ENCODE data around the gene ATAD3B.
"Not testable (repeated sequence)": the region's sequence is repeated elsewhere in the genome, so short reads cannot be mapped to it uniquely, and the experiment has no call there.

Gene ATAD3B, protein sequence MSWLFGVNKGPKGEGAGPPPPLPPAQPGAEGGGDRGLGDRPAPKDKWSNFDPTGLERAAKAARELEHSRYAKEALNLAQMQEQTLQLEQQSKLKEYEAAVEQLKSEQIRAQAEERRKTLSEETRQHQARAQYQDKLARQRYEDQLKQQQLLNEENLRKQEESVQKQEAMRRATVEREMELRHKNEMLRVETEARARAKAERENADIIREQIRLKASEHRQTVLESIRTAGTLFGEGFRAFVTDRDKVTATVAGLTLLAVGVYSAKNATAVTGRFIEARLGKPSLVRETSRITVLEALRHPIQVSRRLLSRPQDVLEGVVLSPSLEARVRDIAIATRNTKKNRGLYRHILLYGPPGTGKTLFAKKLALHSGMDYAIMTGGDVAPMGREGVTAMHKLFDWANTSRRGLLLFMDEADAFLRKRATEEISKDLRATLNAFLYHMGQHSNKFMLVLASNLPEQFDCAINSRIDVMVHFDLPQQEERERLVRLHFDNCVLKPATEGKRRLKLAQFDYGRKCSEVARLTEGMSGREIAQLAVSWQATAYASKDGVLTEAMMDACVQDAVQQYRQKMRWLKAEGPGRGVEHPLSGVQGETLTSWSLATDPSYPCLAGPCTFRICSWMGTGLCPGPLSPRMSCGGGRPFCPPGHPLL

DNA sequence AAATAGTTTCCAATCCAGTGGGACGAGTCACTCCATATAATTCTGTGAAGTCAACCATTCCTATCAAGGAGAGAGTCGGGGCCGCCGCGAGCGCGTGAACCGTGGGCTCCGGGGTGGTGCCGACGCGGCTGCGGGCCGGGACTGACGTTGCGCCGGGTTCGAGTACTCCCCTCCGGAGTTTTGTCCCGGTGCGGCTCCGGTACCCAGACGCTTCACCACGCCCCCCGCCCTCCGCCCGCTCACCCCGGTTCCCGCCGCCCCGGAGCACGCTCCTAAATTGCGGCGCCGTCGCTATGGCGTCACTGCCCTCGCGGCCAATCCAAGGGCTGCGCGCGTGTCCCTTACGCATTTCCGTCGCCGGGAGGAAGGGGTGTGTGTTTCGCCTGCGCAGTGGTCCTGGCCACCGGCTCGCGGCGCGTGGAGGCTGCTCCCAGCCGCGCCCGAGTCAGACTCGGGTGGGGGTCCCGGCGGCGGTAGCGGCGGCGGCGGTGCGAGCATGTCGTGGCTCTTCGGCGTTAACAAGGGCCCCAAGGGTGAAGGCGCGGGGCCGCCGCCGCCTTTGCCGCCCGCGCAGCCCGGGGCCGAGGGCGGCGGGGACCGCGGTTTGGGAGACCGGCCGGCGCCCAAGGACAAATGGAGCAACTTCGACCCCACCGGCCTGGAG, at the start of gene ATAD3B:
TSS of gene ATAD3B (plus strand) at position 377 of the 664 bp plus-strand sequence. CDS start at position 497, 120 bp downstream.
- DNase-seq (ENCODE audit: low read depth in 2 of 2, low spot score in 1 of 2): peak; percentile 84 to 87

DNA sequence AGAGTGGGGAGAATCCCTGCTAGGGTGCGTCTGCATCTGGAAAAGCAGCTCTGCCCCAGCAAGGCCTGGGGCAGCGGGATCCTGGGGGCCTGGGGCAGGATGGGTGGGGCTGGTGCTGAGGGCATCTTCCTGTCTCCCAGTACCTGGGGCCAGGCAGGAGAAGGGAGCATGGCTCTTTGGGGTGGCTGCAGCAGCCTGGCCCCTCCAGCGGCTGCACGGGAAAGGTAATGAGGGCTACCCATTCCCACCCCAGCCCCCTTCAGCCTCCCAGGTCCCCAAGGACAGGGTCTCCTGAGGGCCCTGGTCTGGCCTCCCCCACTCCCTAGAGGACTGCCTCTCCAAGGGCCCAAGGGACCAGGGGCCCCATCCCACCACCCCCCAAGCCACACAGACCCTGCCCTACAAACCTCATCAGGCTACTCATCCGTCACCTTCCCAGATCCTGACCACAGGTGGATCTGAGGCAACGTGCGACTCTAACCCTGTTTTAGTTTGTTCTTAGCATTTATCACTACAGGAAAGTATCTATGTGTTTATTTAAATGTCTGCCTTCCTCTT, 49.6 kb upstream of the ATAD3B start:
- DNase-seq (ENCODE audit: low read depth in 2 of 2, low spot score in 1 of 2): no peak

DNA sequence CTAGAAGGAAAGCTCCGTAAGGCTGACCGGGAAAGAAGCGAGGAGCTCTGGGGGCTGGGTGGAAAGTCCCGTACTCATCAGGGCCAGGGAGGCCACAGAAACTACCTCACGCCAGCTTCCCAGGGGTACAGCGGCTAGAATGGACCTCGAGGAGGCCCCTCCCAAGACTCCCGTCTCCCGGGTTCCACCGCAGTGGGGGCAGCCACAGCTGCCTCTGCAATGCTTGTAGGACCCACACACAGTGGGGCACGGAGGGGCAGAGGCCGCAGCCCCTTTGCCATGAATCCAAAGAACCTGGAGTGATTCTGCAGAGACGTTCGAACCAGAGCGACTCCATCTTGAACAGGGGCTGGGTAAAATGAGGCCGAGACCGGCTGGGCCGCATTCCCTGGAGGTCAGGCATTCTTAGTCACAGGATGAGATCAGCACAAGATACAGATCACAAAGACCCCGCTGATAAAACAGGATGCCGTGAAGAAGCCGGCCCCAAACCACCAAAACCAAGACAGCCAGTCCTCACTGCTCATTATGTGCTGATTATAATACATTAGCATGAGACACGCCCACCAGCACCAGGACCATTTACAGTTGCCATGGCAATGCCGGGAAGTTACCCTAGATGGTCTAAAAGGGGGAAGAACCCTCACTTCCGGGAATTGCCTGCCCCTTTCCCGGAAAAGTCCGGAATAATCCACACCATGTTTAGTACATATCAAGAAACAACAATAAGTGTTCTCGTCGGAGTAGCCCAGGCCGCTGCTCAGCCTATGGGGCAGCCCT, 48.9 kb upstream of the ATAD3B start:
- no peak for DNase-seq (ENCODE audit: low read depth in 2 of 2, low spot score in 1 of 2)

DNA sequence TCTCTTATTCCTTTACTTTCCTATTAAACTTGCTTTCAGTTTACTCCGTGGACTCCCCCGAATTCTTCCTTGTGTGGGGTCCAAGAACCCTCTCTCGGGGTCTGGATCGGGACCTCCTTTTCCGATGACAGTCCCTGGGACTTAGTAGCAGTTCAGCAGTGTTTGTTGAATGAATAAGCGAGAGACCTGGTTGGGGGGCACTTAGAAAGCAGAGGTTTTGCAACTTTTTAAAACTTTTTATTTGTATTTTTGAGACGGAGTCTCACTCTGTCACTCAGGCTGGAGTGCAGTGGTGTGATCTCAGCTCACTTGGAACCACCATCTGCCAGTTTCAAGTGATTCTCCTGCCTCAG, 48.3 kb upstream of the ATAD3B start:
- DNase-seq (ENCODE audit: low read depth in 2 of 2, low spot score in 1 of 2): no peak

DNA sequence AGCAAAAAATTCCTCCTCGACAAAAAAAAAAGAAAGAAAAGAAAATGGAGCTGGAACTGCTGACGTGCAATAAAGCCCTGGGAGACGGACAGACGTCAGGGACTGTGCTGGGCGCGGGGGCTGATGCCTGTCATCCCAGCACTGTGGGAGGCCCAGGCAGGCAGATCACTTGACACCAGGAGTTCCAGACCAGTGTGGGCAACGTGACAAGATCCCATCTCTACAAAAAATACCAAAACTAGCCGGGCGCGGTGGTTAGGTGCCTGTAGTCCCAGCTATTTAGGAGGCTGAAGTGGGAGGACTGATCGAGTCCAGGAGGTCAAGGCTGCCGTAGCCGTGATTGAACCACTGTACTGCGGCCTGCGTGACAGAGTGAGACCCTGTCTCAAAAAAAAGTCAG, 46.9 kb upstream of the ATAD3B start:
- no peak for DNase-seq (ENCODE audit: low read depth in 2 of 2, low spot score in 1 of 2)

DNA sequence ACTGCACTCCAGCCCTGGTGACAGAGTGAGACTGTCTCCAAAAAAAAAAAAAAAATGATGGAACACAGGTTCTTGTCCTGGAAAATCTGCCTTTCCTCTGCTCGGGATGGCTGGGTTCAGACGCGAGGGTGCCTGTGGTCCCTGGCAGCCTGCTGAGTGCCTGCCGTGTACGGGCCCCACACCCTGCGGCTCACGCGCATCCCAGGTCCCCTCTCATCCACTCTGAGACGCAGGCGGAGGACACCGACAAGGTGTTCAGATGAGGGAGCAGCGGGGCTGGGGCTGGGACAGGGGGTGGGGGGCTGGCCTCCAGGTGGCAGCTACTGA, 46.2 kb upstream of the ATAD3B start:
- DNase-seq (ENCODE audit: low read depth in 2 of 2, low spot score in 1 of 2): no peak

DNA sequence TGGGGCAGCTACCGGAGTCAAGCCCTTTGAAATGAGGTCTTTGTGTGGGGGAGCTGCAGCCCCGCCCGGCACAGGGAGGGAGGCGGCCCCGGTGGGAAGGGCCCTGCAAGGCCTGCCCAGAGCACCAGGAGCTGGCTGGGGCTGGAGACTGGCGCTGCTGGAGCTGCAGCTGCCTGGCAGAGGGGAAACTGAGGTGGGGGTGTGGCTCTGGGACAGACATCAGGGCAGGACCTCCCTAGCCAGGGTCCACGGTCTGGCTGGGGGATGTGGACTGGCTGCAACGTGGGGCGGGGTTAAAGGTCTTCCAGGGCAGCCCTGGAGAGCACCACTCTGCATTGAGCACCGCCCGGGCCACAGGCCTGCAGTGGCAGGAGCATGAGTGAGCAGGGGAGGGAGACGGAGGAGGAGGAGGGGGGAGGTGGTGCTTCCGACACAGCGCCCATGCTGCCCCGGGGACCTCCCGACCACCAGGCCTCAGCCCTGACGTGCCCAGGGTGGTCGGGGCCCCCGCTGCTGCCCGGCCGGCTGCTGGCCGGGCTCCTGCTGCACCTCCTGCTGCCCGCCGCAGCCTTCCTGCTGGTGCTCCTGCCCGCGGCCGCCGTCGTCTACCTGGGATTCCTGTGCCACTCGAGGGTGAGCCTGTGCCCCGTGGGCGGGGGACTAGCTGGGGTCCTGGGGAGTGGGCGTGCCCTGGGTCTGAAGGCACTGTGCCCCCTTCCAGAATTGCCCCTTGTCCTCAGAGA, 45.6 kb upstream of the ATAD3B start:
- no peak for DNase-seq (ENCODE audit: low read depth in 2 of 2, low spot score in 1 of 2)

DNA sequence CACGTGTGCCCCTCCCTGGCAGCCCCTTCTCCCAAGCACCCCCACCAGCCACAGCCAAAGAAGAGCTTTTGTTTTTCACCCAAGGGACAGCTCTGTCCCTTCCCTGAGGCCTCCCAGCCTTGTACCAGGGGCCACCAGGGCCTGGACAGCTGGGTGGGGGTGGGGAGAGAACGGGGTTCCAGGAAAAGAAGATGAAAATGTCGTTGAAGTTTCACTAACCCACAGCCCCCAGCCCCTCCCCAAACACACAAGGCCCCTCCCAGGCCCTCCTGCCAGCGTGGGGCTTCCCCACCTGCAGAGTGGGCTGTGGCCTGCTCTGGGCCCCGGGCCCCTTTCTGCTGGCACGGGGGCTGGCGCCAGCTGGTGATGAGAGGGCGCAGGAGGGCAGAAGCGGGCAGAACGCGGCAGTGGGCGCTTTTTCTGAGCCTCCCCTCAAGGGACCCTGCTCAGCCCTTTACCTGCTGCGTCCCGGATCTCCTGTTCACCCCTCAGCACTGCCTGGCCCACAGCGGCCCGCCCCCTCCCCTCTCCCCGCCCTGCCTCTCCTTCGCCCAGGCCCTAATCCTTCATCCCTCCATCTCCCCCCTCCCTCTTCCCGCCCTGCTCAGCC, 45.0 kb upstream of the ATAD3B start:
- no peak for DNase-seq (ENCODE audit: low read depth in 2 of 2, low spot score in 1 of 2)

DNA sequence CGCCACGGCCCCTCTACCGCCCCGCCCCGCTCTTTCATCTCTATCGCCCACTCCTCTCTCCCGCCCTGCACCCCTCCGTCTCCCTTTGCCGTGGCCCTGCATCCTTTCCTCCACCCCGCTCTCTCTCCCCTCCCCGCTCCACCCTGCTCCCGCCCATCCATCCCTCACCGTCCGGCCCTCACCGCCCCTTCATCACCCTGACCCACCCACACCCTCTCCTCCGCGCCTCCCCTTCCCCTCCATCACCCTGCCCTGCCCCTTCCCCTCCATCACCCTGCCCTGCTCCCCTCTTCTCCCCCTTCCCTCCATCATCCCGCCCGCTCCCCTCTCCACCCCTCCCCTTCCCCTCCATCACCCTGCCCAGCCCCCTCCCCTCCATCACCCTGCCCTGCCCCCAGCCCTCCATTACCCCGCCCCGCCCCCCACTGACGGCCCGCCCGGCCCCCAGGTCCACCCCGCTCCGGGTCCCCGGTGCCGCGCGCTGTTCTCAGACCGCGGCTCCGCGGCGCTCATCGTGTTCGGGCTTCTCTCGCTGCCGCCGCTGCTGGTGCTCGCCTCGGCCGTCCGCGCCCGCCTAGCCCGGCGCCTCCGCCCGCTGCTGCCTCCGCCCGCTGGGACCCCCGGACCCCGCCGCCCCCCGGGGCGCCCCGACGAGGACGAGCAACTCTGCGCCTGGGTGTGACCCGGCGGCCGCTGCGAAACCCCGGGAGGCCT, 44.3 kb upstream of the ATAD3B start:
- no peak for DNase-seq (ENCODE audit: low read depth in 2 of 2, low spot score in 1 of 2)

DNA sequence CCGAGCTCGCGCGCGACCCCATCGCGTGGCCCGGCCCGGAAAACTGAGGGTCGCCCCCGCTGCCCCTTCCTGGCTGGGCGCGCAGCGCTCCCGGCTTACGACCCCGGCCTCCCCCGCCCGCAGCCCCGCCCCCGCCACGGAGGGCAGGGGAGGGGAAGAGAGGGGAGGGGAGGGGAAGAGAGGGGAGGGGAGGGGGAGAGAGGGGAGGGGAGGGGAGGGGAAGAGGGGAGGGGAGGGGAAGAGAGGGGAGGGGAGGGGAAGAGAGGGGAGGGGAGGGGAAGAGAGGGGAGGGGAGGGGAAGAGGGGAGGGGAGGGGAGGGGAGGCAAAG, 43.8 kb upstream of the ATAD3B start:
- no peak for DNase-seq (ENCODE audit: low read depth in 2 of 2, low spot score in 1 of 2)

DNA sequence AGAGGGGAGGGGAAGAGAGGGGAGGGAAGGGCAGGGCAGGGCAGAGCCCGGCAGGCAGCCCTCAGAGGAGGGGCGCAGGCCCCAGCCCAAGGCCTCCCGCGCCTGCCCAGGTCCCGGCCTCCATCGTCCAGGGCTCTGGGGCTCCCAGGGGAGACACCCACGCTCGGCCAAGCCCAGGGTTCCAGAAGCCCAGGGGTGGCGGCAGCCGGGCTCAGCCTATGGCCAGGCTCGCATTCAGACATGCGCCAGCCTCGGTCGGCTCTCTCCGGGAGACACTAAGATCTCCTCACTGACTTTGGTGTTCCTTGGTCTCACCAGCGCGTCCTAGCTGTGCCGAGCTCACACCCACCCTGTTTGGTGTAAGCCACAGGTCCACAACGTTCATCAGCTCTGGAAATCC, 43.4 kb upstream of the ATAD3B start:
- no peak for DNase-seq (ENCODE audit: low read depth in 2 of 2, low spot score in 1 of 2)

DNA sequence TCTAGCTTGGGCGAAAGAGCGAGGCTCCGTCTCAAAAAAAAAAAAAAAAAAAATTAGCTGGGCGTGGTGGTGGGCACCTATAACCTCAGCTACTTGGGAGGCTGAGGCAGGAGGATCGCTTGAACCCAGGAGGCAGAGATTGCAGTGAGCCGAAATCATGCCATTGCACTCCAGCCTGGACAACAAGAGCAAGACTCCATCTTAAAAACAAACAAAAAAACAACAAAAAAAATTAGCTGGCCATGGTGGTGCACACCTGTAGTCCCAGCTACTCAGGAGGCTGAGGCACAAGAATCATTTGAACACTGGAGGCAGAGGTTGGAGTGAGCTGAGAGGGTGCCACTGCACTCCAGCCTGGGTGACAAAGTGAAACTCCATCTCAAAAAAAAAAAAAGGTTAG, 42.6 kb upstream of the ATAD3B start:
- not testable (repeated sequence) for DNase-seq (ENCODE audit: low read depth in 2 of 2, low spot score in 1 of 2)

DNA sequence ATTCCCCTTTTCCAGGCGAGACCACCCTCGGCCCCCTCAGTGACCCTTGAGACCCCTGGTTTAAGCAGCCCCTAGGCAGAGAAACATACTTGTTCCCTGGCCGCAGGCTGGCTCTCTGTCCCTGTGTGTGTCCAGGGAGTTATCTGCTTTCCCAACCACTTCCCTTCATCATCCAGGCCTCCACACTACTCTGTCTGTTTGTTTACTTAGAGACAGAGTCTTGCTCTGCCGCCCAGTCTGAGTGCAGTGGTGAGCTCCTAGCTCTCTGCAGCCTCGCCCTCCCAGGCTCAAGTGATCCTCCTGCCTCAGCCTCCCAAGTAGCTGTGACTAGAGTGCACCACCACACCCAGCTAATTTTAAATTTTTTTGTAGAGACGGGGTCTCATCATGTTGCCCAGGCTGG, 41.9 kb upstream of the ATAD3B start:
- DNase-seq (ENCODE audit: low read depth in 2 of 2, low spot score in 1 of 2): no peak

DNA sequence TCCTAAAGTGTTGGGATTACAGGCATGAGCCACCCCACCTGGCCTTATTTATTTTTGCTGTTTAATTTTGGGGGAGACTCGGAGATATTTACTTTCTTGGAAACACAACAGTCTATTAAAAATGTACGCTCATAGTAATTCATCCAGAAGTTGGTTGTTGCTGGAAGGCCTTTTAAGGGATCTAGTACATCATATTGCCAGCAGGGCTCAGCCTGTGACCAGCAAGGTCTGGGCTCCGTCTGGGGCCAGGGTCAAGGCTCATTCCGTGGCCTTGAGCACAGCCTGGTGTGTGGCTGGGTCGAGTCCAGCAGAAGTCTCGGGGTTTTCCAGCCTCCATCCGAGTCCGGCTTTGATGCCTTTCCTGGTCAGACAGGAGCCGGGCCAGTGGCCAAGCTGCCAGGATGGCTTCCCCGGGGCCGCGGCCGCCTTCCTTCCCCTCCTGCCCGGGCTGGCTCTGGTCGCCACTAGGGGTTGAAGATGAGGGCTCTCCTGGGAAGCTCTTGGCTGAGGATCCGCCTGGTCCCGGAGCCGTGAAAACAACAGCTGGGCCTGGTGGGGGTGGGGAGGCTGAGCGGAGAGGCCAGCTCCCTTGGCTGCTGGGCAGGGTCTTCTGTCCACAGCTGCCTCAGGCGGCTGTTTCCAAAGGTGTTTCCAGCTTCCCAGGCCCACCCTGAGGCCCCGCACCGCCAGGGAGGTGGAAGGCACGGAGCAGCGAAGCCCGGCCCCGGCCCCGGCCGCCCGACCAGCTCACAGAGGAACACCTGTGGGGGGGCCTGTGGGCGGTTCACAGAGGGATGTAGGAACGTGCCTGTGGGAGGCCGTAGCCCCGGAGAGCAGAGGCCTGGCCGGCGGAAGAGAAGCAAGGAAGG, 41.2 kb upstream of the ATAD3B start:
- no peak for DNase-seq (ENCODE audit: low read depth in 2 of 2, low spot score in 1 of 2)

DNA sequence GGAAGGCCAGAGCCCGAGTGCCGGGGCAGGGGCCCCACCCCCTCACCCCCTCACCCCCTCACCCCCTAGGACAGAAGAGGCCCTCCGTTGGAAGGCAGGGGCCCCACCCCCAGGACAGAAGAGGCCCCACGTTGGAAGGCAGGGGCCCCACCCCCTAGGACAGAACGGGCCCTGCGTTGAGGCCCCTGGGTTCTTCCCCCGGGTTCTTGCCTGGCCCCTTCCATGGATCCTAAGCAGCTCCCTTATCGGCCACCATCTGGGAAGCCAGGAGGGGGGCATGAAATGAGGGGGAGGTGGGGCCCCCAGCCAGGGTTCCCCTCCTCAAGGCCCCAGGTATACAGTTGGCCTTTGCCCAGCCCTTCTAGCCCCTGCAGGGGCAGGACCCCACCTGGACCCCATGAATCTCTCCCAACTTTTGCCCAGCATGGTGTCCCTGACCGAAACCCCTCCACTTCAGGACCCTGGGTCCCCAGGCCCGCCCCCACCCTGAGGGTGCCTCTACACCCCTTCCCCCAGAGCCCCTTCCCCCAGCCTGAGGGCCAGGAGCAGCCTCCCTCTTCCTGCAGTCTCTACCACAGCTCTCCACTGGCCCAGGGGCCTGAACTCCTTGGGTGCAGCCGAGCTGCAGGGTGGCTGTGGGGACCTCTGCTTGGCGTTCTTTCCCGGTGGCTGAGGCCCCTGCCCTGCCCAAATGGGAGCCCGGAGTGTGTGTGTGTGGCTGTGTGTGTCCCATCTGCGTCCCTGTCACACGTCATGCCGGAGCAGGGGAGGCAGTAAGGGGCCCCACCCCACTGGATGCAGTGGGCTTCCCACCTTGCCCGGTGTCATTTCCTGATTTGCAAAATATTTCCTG, 40.3 kb upstream of the ATAD3B start:
- no peak for DNase-seq (ENCODE audit: low read depth in 2 of 2, low spot score in 1 of 2)

DNA sequence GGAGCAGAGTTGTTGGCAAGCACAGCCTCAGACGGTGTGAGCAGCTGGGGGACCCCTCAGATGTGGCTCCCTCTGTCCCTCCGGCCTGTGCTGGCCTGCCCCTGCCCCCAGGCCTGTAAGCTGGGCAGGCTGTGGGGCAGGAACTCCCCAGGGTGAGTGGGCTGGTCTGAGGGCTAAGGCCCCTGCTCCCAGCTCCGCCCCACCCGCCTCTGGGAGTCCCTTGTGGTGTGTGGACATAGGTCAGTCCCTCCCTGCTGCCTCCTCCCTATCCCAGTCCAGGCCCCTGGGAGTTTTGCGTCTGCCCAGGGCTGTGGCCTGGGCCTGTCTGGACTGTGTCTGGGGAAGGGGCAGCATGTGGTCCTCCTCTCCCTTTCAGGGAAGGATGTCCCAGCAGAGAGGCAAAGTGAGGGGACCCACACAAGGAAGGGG, 39.7 kb upstream of the ATAD3B start:
- DNase-seq (ENCODE audit: low read depth in 2 of 2, low spot score in 1 of 2): no peak

DNA sequence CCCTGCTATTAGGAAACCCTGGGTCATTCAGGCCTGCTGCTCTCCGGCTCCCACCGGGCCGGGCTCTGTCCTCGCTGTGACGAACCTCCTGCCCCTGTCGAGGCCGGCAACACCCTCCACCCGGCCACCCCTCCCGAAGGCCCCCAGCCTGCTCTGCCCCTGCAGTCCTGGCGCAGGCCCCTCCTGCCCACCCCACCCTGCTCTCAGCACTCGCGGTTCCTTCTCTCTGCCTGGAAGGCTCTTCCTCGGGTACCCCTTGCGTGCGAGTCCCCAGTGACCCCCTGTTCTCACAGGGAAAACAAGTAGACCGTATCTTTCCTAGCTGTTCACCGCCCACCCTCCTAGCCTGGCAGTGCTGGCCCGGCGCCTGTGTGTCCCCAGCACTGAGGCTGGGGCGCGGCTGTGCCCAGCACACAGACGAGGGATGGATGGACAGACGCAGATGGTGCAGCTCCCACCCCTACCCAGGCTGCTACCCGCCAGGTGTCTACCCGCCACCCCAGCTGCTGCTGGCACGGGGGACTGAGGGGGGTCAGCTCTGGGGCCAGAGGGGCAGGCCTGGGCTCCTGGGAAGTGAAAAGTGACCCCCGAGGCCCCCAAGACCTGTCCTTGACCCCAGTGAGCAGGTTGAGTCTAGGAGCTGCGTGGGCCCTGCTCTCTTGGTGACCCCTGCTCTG, 39.2 kb upstream of the ATAD3B start:
- DNase-seq (ENCODE audit: low read depth in 2 of 2, low spot score in 1 of 2): no peak
